GM12872 (cell line): Measurements from ENCODE around the gene FAP.

Experiments used
- CTCF ChIP-seq: IDR thresholded peaks from 3 replicates; pipeline ENCODE4 v1.5.1; 2011; ENCODE audit warnings: low read depth, mild to moderate bottlenecking, low read length, moderate library complexity; ENCODE audit not compliant: insufficient read depth

Gene FAP

GRCh38 chr2:162254236-162254871 lies 11.1 kb upstream of the FAP start:
- no peak for TF ChIP-seq CTCF

GRCh38 chr2:162253435-162253834 lies 10.2 kb upstream of the FAP start:
- no peak for TF ChIP-seq CTCF

- TF ChIP-seq CTCF: no peak
Measured at GRCh38 chr2:162252153-162252552, 8.9 kb upstream of the FAP start.

GRCh38 chr2:162245781-162246180 lies 2.5 kb upstream of the FAP start:
- TF ChIP-seq CTCF: no peak

GRCh38 chr2:162245061-162245460 lies 1.8 kb upstream of the FAP start:
- no peak for TF ChIP-seq CTCF

- TF ChIP-seq CTCF: no peak
Measured at GRCh38 chr2:162244541-162245031, 1.3 kb upstream of the FAP start.

- TF ChIP-seq CTCF: no peak
Measured at GRCh38 chr2:162243715-162244114, 470 bp upstream of the FAP start.
